IPS DF 4.7 (cell line): Measurements from ENCODE around the gene VCL.

ENCODE experiments used
- DNase-seq: peaks from one replicate; pipeline ENCODE4 v3.0.0-alpha.2; 2013; ENCODE audit warnings: low spot score; ENCODE audit errors: extremely low read depth

The VCL gene

GRCh38 chr10:74150204-74150989, 152.5 kb downstream of the VCL start, which contains the start of gene AP3M1:
Gene AP3M1 (minus strand): TSS chr10:74150828. CDS start chr10:74138379, 12,449 bp downstream.
- no peak for DNase-seq

- peak; percentile 95 for DNase-seq
Observed at GRCh38 chr10:74150990-74151878, 153.3 kb downstream of the VCL start, which contains the start of gene ADK. Gene ADK (plus strand): TSS chr10:74151221. CDS start chr10:74151279, 58 bp downstream.

- DNase-seq: no peak
Observed at GRCh38 chr10:74151879-74152722, 154.2 kb downstream of the VCL start.

- DNase-seq: no peak
Observed at GRCh38 chr10:74153123-74153522, 155.2 kb downstream of the VCL start.

- no peak for DNase-seq
Observed at GRCh38 chr10:74153676-74154075, 155.8 kb downstream of the VCL start.

GRCh38 chr10:74156919-74157289, 159.0 kb downstream of the VCL start:
- no peak for DNase-seq

- no peak for DNase-seq
Observed at GRCh38 chr10:74160013-74160412, 162.1 kb downstream of the VCL start.

- DNase-seq: no peak
Observed at GRCh38 chr10:74163319-74164068, 165.6 kb downstream of the VCL start.

GRCh38 chr10:74164716-74165529, 167.0 kb downstream of the VCL start:
- DNase-seq: no peak

- no peak for DNase-seq
Observed at GRCh38 chr10:74165530-74165901, 167.6 kb downstream of the VCL start.

GRCh38 chr10:74167443-74167842, 169.5 kb downstream of the VCL start:
- no peak for DNase-seq
